Measurements from ENCODE around the gene ASB4. TPM values are rescaled to one million over a fixed set of nuclear protein-coding genes. Genes with fewer than 3 reads are reported as not detected.

Gene ASB4
- total RNA-seq, 6 experiments from 2014 or later = not detected

GRCh38 chr7:95481271-95482165 is 4.2 kb upstream of the ASB4 start:
- Mint-ChIP-seq H3K4me1 (ENCODE audit: low read depth) (no peaks in the 10 kb centered on the region), H3K9me3 (no peaks in the 10 kb centered on the region), H3K36me3 (ENCODE audit: low read depth) (no peaks in the 10 kb centered on the region), H3K4me3 (no peak overlapping the region), H3K27ac (no peak overlapping the region), H3K27me3 (ENCODE audit: insufficient read depth) (peaks cover 12% of the 10 kb centered on the region; the same call in 1 of the 2 replicates)
- TF ChIP-seq, protein P1, sequence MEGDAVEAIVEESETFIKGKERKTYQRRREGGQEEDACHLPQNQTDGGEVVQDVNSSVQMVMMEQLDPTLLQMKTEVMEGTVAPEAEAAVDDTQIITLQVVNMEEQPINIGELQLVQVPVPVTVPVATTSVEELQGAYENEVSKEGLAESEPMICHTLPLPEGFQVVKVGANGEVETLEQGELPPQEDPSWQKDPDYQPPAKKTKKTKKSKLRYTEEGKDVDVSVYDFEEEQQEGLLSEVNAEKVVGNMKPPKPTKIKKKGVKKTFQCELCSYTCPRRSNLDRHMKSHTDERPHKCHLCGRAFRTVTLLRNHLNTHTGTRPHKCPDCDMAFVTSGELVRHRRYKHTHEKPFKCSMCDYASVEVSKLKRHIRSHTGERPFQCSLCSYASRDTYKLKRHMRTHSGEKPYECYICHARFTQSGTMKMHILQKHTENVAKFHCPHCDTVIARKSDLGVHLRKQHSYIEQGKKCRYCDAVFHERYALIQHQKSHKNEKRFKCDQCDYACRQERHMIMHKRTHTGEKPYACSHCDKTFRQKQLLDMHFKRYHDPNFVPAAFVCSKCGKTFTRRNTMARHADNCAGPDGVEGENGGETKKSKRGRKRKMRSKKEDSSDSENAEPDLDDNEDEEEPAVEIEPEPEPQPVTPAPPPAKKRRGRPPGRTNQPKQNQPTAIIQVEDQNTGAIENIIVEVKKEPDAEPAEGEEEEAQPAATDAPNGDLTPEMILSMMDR (IDR thresholded peaks at IDR 0.05) = no peak
- DNase-seq = no peak

DNA sequence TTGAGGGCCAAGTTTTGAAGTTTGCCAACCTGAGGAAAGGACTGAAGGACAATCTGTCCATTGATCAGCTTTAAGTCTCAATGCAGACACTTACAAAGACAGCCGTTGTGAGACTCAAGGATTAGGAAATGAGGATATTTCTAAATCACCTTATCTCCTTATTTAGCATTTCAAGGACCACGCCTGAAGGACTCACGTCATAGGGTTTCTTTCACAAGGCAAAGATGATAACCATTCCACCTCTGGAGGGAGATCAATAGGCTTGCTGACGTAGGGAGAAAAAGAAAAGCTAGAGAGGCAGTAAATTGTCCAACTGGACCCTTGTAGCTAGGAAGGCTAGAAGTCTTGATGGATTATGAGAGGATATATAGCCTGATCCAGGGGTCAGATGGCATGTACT is 3.3 kb upstream of the ASB4 start:
- Mint-ChIP-seq H3K4me3 (no peak overlapping the region), H3K4me1 (ENCODE audit: low read depth) (no peaks in the 10 kb centered on the region), H3K27me3 (ENCODE audit: insufficient read depth) (peaks cover 12% of the 10 kb centered on the region; the same call in 1 of the 2 replicates), H3K36me3 (ENCODE audit: low read depth) (no peaks in the 10 kb centered on the region), H3K9me3 (no peaks in the 10 kb centered on the region), H3K27ac (no peak overlapping the region)
- no peak for DNase-seq
- TF ChIP-seq, protein P1 (IDR thresholded peaks at IDR 0.05) = no peak

- no peaks in the 10 kb centered on the region for H3K36me3 Mint-ChIP-seq (ENCODE audit: low read depth)
- no peak for DNase-seq
- no peak overlapping the region for H3K27ac Mint-ChIP-seq
- TF ChIP-seq, protein P1 (IDR thresholded peaks at IDR 0.05) = no peak
- no peaks in the 10 kb centered on the region for H3K9me3 Mint-ChIP-seq
- H3K27me3 Mint-ChIP-seq (ENCODE audit: insufficient read depth) = peaks cover 6% of the 10 kb centered on the region; the same call in 1 of the 2 replicates
- no peaks in the 10 kb centered on the region; the same call in 1 of the 2 replicates for H3K4me1 Mint-ChIP-seq (ENCODE audit: low read depth)
- no peak overlapping the region for H3K4me3 Mint-ChIP-seq
Measured at GRCh38 chr7:95490231-95490762, 4.6 kb downstream of the ASB4 start.

GRCh38 chr7:95491201-95491600 is 5.5 kb downstream of the ASB4 start:
- TF ChIP-seq, protein P1 (IDR thresholded peaks at IDR 0.05) = no peak
- no peak for DNase-seq
- Mint-ChIP-seq H3K36me3 (ENCODE audit: low read depth) (no peaks in the 10 kb centered on the region), H3K4me1 (ENCODE audit: low read depth) (no peaks in the 10 kb centered on the region; the same call in 1 of the 2 replicates), H3K27me3 (ENCODE audit: insufficient read depth) (peaks cover 3% of the 10 kb centered on the region; the same call in 1 of the 2 replicates), H3K27ac (no peak overlapping the region), H3K9me3 (no peaks in the 10 kb centered on the region), H3K4me3 (no peak overlapping the region)

GRCh38 chr7:95491634-95492314 is 6.0 kb downstream of the ASB4 start:
- DNase-seq = no peak
- no peak overlapping the region for H3K27ac Mint-ChIP-seq
- no peaks in the 10 kb centered on the region; the same call in 1 of the 2 replicates for H3K4me1 Mint-ChIP-seq (ENCODE audit: low read depth)
- H3K4me3 Mint-ChIP-seq = no peak overlapping the region
- TF ChIP-seq, protein P1 (IDR thresholded peaks at IDR 0.05) = no peak
- no peaks in the 10 kb centered on the region for H3K36me3 Mint-ChIP-seq (ENCODE audit: low read depth)
- peaks cover 2% of the 10 kb centered on the region for H3K27me3 Mint-ChIP-seq (ENCODE audit: insufficient read depth)
- H3K9me3 Mint-ChIP-seq = no peaks in the 10 kb centered on the region

All from HFFc6 (cell line).